Stimulated activated CD8-positive, alpha-beta memory T cell treated with anti-CD3 and anti-CD28 coated beads, Interleukin-4, amount 100 ng/mL, for 1 hour (primary cell): ENCODE measurements around the gene TSEN54.

Experiments
- DNase-seq, 2 donors: peaks; one replicate each; pipeline ENCODE4 v3.0.0-alpha.2; 2020; ENCODE audit warnings: low read depth in 2 of 2, low spot score in 1 of 2

TSEN54 gene

DNA sequence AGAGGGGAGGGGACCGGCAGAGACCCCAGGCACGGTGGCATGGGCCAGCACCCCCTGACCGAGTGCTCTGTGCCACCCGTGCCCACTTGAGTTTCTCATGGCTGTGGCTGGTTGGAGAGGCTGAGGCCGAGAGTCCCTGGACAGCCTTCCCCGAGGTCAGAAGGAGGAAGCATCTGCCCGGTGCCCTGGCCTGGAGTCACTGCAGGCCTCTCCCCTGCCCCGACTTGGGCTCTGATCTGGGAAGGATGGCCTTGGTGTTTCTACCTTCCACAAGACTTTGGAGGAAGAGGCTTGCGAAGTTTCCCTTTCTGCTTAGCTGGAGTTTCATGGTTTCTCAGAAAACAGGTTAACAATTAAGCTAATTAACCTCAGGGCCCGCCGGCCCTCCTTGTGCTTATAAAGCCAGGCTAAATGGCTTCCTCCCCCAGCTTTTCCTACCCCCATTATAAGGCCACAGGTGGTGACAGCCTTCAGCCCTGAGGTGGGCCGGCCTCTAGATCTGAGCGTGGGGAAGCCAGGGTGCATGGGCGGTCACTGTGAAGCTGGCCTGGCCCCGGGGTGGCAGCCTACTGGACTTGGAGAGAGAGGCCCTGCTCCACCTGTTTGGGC is 26.5 kb downstream of the TSEN54 start:
- no peak for DNase-seq

DNA sequence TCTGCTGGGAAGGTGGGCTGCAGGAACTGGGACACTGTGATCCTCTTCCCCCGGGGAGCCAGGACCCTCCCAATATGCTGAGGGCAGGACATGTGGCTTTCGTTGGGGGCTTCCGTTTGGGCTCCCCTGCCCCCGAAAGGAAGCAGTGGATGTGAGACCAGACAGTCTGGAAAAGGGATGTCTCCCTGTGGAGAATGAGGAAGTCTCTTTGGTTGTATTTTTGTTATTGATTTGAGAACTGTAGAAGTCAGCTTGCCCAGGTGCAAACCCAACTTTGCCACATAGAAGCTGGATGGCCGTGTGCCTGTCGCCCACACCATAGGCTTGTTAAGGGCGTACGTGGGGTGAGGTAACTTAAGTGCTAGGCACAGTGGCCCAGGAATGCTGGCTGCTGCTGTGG is 27.9 kb downstream of the TSEN54 start:
- DNase-seq: no peak

DNA sequence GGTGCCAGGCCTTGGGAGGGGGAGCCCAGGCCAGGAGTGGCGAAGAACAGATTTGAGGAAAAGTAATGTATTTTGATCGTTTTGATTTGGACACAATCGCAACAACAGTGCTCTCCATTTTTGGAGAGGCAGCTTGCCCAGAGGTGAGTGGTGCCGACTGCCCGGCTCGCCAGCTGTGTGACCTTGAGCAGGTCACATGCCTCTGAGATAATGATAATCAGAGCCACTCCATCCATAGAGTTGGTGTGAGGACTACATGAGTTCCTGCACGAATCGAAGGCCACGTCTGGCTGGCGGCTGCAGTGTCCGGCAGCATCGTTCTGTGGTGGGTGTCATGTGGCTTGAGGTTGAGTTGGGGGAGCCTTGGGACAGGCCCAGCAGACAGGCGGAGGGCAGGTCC is 29.9 kb downstream of the TSEN54 start:
- no peak for DNase-seq

GRCh38 chr17:75547091-75547490 is 30.8 kb downstream of the TSEN54 start:
- DNase-seq: no peak

- no peak for DNase-seq
Observed at GRCh38 chr17:75548813-75549212, 32.5 kb downstream of the TSEN54 start.

DNA sequence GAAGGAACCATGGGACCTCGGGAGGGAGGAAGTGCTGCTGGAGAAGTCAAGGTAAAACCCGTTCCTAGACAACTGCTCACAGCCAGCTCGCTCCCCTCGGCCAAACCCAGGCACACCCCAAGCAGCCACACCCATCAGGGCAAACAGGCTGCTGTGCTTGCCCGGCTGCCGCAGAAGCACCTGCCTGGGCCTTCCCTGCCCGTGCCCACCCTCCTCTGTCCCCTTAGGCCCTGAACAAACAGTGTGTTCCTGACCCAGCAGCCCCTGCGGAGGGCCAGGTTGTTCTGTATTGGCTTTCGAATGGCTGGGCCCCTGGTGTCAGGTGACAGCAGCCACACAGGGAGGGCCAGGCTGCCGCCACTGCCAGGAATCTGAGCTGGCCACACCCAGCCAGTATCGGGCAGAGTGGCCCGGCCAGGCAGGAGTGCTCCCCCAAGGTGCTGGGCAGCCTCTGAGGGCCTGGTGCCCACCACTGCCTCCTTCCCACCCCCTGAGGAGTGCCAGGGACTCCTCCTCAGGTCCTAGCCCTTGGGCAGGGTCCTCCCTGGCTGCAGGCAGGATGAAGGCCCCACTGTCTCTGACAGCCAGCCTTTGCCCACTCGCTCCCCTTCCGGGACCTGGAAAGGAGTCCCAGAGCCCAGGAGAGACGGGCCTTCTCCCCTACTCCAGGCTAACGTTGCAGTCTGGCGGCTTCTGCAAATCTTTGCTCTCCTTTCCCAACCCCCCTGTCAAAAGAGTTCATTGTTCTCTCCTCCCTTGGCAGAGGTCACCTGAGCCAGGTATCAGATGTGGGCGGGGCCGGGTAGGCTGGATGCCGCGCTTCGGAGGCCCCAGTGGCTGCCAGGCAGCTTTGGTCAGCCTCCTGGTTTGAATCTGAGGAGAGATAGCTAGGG is 33.2 kb downstream of the TSEN54 start:
- DNase-seq: no peak

DNA sequence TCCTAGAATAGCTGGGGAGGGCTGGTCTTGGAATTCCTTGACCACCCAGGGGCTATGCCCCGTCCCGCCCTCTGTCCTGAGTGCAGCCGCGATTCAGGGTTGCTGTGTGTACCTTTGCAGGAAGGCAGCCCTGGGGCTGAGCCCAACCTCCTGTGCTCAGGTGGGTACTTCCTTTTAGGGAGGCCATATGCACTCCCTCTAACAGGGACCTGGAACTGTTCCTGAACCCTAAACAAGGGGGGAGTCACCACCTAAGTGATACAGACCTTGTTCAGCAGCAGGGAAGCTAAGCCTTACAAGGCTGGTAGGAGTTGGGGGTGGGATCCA is 33.8 kb downstream of the TSEN54 start:
- DNase-seq: no peak

DNA sequence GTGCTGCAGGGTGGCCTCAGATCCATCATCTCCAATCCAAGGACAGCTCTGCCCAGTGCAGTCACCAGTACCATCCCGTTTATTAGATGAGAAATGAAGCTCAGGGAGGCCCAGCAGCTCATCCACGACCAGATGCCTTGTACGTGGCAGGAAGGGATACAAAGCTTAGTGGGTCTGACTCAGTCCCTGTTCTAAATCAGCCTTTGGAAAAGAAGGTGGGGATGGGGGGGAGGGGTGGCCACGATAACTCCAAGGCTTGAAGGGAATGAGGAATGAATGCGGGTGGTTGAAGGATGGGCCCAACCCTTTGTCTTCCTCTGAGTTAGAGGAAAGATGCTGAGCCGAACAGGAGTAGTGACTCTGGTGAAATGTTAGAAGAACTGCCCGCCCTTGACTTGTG is 34.9 kb downstream of the TSEN54 start:
- no peak for DNase-seq

- DNase-seq: no peak
Observed at GRCh38 chr17:75552425-75553294, 36.3 kb downstream of the TSEN54 start.

- DNase-seq: no peak
Observed at GRCh38 chr17:75553295-75554110, 37.2 kb downstream of the TSEN54 start.

DNA sequence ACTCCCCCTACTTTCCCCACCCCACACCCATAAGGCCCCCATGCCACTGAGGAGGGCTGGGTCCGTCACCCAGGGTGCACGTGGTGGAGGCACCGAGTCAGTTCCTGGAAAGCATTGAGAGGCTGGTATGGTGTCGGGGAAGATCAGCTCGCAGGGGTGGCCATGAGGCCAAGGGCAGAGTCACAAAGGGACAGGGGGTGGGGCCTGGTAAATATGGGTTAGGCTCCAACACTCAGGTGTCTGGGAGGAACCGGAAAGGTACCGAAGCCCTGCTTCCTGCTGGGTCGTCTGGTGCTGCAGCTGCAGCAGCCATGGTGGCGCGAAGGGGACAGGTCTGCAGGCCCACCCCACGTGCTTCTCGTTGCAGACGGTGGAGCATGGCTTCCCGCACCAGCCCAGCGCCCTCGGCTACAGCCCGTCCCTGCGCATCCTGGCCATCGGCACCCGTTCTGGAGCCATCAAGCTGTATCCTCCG is 39.4 kb downstream of the TSEN54 start:
- DNase-seq: no peak

GRCh38 chr17:75557075-75557851 is 40.9 kb downstream of the TSEN54 start:
- DNase-seq: no peak

- DNase-seq: no peak
Observed at GRCh38 chr17:75557852-75558665, 41.7 kb downstream of the TSEN54 start.

DNA sequence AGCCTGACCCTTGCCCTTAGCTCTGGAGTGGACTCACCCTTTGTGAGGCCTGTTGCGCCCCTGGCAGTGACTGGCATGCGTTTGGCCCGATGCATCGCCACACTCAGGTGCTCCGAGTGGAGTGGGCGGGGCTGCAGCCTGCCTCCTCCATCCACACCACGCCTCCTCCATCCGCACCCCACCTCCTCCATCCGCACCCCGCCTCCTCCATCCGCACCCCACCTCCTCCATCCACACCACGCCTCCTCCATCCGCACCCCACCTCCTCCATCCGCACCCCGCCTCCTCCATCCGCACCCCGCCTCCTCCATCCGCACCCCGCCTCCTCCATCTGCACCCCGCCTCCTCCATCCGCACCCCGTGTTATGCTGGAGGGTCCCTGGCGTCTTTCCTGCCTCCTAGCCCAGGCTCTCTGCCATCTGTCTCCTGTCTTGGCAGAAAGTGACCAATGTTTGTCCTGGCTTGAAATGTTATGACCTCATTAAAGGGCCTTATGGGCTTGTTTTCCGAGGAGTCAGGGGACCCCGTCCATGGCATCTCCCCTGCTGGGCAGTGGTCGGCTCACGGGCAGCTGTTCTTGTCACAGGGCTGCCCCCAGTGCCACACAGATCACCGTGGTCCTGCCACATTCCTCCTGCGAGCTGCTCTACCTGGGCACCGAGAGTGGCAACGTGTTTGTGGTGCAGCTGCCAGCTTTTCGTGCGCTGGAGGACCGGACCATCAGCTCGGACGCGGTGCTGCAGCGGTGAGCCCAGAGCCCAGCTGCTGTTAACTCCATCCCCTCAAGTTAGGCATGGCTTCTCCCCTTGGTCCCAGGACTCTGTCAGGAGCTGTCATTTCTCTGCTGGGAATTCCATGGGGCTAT is 42.6 kb downstream of the TSEN54 start:
- no peak for DNase-seq

DNA sequence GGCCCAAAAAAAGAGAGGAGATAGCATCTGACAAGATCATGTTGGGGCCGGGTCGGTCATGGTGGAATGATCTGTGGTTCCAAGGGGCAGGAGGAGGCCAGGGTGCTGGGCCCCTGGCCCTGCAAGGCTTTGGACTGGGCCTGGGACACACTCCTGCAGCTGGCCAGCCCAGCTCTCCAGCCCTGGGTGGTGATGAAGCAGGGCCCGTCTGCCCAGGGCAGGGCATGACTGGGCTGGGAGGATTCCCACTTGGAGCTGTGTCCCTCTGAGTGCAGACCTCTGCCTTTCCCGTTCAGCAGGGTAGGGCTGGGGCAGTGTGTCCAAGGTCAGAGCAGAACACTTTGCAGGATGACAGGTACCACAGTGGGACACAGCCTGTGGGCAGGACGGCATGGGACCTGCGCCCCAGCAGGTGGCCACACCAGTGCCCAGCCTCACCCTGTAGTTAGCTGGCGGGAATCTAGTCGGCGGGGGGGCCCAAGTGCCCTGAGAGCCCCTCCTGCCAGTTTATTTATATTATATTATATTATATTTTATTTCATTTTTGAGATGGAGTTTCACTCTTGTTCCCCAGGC is 43.7 kb downstream of the TSEN54 start:
- DNase-seq: no peak

- no peak for DNase-seq
Observed at GRCh38 chr17:75561927-75562603, 45.7 kb downstream of the TSEN54 start.

DNA sequence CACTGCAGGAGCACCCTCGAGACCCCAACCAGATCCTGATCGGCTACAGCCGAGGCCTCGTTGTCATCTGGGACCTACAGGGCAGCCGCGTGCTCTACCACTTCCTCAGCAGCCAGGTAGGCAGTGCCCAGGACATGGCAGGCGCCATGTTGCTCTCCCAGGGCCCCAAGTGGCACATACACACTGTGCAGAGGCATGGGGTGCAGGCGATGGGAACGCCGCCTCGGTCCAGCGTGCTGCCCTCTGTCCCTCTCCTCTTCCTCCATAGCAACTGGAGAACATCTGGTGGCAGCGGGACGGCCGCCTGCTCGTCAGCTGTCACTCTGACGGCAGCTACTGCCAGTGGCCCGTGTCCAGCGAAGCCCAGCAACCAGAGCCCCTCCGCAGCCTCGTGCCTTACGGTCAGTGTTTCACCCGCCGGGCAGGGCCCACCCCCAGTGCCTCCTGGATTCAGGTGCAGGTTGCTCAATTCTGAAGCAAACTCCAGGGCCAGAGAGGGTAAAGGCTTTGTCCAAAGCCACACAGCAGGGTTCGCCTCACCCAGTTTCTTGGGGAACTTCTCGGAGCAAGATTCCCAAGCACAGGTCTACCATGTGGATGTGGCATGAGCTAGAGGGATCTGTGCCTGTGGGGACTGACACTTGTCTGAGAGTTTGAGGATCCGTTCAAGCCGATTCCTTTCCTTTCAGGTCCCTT is 46.9 kb downstream of the TSEN54 start:
- no peak for DNase-seq
